Type B pancreatic cell (in vitro differentiated cells): Measurements from ENCODE around the gene DNAJC15. TPM values are rescaled to one million over a fixed set of nuclear protein-coding genes. Genes with fewer than 3 reads are reported as not detected.

Experiments
- DNase-seq: peaks from one replicate; pipeline ENCODE4 v3.0.0; 2021; ENCODE audit warnings: mixed read lengths; ENCODE audit not compliant: unreplicated experiment; ENCODE audit errors: extremely low spot score
- H3K27ac Mint-ChIP-seq: 2 replicates; pipeline ENCODE4 v1.8.0; 2021; ENCODE audit warnings: mild to moderate bottlenecking, mixed read lengths
- H3K27me3 Mint-ChIP-seq: 2 replicates; pipeline ENCODE4 v1.8.0; 2021; ENCODE audit warnings: mixed read lengths
- H3K36me3 Mint-ChIP-seq: 2 replicates; pipeline ENCODE4 v1.8.0; 2021; ENCODE audit warnings: mixed read lengths
- H3K4me1 Mint-ChIP-seq: one replicate; pipeline ENCODE4 v1.8.0; 2021; ENCODE audit warnings: mixed read lengths; ENCODE audit not compliant: unreplicated experiment
- H3K4me3 Mint-ChIP-seq: 2 replicates; pipeline ENCODE4 v1.8.0; 2021; ENCODE audit warnings: mild to moderate bottlenecking, mixed read lengths
- H3K9me3 Mint-ChIP-seq: 2 replicates; pipeline ENCODE4 v1.8.0; 2021; ENCODE audit warnings: mixed read lengths
- CTCF ChIP-seq: fragments of 200-600 bp; sonication (generic); conservative IDR thresholded peaks from 2 replicates; pipeline ENCODE4 v1.5.0; 2021; ENCODE audit warnings: antibody characterized with exemption, mild to moderate bottlenecking
- total RNA-seq: library from RNA; stranded (reverse); gene quantifications from 2 replicates; pipeline ENCODE4 v1.2.1, GENCODE V29; 2021; ENCODE audit warnings: low replicate concordance

Gene DNAJC15
- total RNA-seq, 1 donor from 2014 or later = 19.7 TPM

- H3K4me1 Mint-ChIP-seq = no peaks in the 10 kb centered on the region
- H3K27ac Mint-ChIP-seq = no peak overlapping the region
- H3K27me3 Mint-ChIP-seq = no peaks in the 10 kb centered on the region
- TF ChIP-seq CTCF = no peak
- H3K36me3 Mint-ChIP-seq = no peaks in the 10 kb centered on the region
- no peaks in the 10 kb centered on the region for H3K9me3 Mint-ChIP-seq
- no peak for DNase-seq
- H3K4me3 Mint-ChIP-seq = no peak overlapping the region
Measured at GRCh38 chr13:43016226-43016625, 7.2 kb upstream of the DNAJC15 start.

DNA sequence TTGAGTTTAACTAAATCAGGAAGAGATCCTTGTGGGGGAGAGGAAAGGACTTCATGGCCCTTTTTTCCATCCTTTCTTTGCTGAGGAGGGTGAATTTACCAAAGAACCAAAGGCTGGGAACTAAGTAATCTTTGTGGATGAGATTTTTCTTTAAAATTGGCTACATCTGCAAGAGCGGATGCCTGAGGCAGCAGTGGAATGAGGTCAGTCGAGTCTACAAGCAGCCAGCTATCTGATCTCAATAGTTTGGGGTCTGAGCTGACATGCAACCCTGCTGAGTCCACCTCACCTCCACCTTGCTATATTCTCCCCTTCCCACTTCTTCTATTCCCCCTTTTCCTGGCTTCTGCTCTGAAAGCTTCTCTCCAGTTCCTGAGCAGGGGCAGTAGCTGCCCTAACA lies 3.6 kb upstream of the DNAJC15 start:
- Mint-ChIP-seq H3K36me3 (peaks cover 5% of the 10 kb centered on the region), H3K9me3 (peaks cover 5% of the 10 kb centered on the region), H3K27ac (no peak overlapping the region), H3K4me1 (peaks cover 20% of the 10 kb centered on the region), H3K27me3 (no peaks in the 10 kb centered on the region), H3K4me3 (no peak overlapping the region)
- no peak for TF ChIP-seq CTCF
- DNase-seq = no peak

- peaks cover 8% of the 10 kb centered on the region for H3K36me3 Mint-ChIP-seq
- no peaks in the 10 kb centered on the region for H3K27me3 Mint-ChIP-seq
- no peak for TF ChIP-seq CTCF
- no peak for DNase-seq
- H3K4me1 Mint-ChIP-seq = peaks cover 25% of the 10 kb centered on the region
- H3K27ac Mint-ChIP-seq = no peak overlapping the region
- H3K4me3 Mint-ChIP-seq = no peak overlapping the region
- peaks cover 5% of the 10 kb centered on the region for H3K9me3 Mint-ChIP-seq
Measured at GRCh38 chr13:43020794-43021193, 2.6 kb upstream of the DNAJC15 start.

- peaks cover 5% of the 10 kb centered on the region for H3K9me3 Mint-ChIP-seq
- H3K27me3 Mint-ChIP-seq = no peaks in the 10 kb centered on the region
- peak overlapping the region; percentile 67 for H3K4me3 Mint-ChIP-seq
- no peak for TF ChIP-seq CTCF
- peaks cover 8% of the 10 kb centered on the region for H3K36me3 Mint-ChIP-seq
- DNase-seq = no peak
- H3K4me1 Mint-ChIP-seq = peaks cover 25% of the 10 kb centered on the region
- peak overlapping the region; percentile 53 for H3K27ac Mint-ChIP-seq
Measured at GRCh38 chr13:43021926-43022670, 1.3 kb upstream of the DNAJC15 start.

DNA sequence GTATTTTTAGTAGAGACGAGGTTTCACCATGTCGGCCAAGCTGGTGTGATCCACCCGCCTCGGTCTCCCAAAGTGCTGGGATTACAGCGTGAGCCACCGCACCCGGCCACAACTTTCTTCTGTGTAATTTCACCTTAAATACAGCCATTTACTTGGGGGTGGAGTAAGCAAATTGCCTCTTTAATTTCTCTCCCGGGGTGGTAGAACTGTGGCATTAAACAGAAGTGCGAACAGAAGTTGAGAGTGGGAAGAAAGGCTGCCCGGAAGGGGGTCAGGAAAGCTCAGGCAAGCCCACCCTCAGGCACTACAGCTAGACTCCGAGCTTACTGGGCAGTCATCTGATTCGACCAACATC lies 475 bp upstream of the DNAJC15 start:
- Mint-ChIP-seq H3K4me3 (peak overlapping the region; percentile 97), H3K27ac (peak overlapping the region; percentile 95), H3K36me3 (peaks cover 9% of the 10 kb centered on the region), H3K9me3 (peaks cover 5% of the 10 kb centered on the region), H3K27me3 (no peaks in the 10 kb centered on the region), H3K4me1 (peaks cover 25% of the 10 kb centered on the region)
- TF ChIP-seq CTCF = no peak
- DNase-seq = no peak
